Common myeloid progenitor, CD34-positive (primary cell): ENCODE measurements around the gene CA10. TPM values are rescaled to one million over a fixed set of nuclear protein-coding genes. Genes with fewer than 3 reads are reported as not detected.

Experiments
- CTCF ChIA-PET: fragments of 350-600 bp; sonication (Branson Sonifier 250); formaldehyde crosslinking; loops from one replicate; lab custom pipeline; 2021; ENCODE audit warnings: antibody characterized with exemption; lab: Charles Lee
- POLR2A ChIA-PET: fragments of 350-600 bp; sonication (Branson Sonifier 250); formaldehyde crosslinking; loops from one replicate; lab custom pipeline; 2021; ENCODE audit warnings: antibody characterized with exemption; lab: Charles Lee
- DNase-seq, 3 donors: peaks; one replicate each; pipeline versions ENCODE4 v3.0.0 to v3.0.0-alpha.2; 2013
- H3K27ac ChIP-seq, 2 experiments: 1 replicate in 1 of 2; 2 replicates in 1 of 2; pipeline ENCODE4 v1.7.0; 2013; ENCODE audit warnings: inconsistent platforms in 2 of 2, low read length in 2 of 2, mild to moderate bottlenecking in 2 of 2, low read depth in 1 of 2, moderate library complexity in 1 of 2; ENCODE audit not compliant: severe bottlenecking in 2 of 2, insufficient read depth in 1 of 2, poor library complexity in 1 of 2
- H3K27me3 ChIP-seq, 5 experiments: replicated peaks in 2 of 5; 1 replicate in 3 of 5; 2 replicates in 2 of 5; pipeline versions ENCODE4 v1.6.1 to v1.7.0; 2013; ENCODE audit warnings: low read length in 4 of 5, mild to moderate bottlenecking in 2 of 5, moderate library complexity in 2 of 5, inconsistent platforms in 1 of 5; ENCODE audit not compliant: insufficient read depth in 5 of 5, control insufficient read depth in 4 of 5
- H3K36me3 ChIP-seq, 4 experiments: 1 replicate in 2 of 4; 2 replicates in 2 of 4; pipeline versions ENCODE4 v1.6.1 to v1.7.0; 2013; ENCODE audit warnings: low read length in 3 of 4, control low read depth in 1 of 4, mild to moderate bottlenecking in 1 of 4; ENCODE audit not compliant: control insufficient read depth in 4 of 4, insufficient read depth in 4 of 4
- H3K4me1 ChIP-seq, 4 experiments: 1 replicate in 3 of 4; 2 replicates in 1 of 4; pipeline versions ENCODE4 v1.6.1 to v1.7.1; 2013; ENCODE audit warnings: low read length in 3 of 4, mild to moderate bottlenecking in 3 of 4, control low read depth in 1 of 4, inconsistent platforms in 1 of 4, moderate library complexity in 1 of 4; ENCODE audit not compliant: control insufficient read depth in 4 of 4, insufficient read depth in 4 of 4; ENCODE audit errors: control extremely low read depth in 1 of 4
- H3K4me3 ChIP-seq, 7 experiments: 1 replicate in 4 of 7; 2 replicates in 3 of 7; pipeline versions ENCODE4 v1.5.1 to v1.7.0; 2013; ENCODE audit warnings: mild to moderate bottlenecking in 7 of 7, low read length in 6 of 7, moderate library complexity in 6 of 7, inconsistent platforms in 2 of 7, low read depth in 2 of 7, control low read depth in 1 of 7; ENCODE audit not compliant: insufficient read depth in 4 of 7, control insufficient read depth in 1 of 7; ENCODE audit errors: extremely low read depth in 1 of 7
- H3K9me3 ChIP-seq, 5 experiments: 1 replicate in 4 of 5; 2 replicates in 1 of 5; pipeline versions ENCODE4 v1.6.1 to v1.7.1; 2013; ENCODE audit warnings: low read length in 4 of 5, mild to moderate bottlenecking in 2 of 5, inconsistent platforms in 1 of 5, low read depth in 1 of 5, moderate library complexity in 1 of 5; ENCODE audit not compliant: control insufficient read depth in 4 of 5, insufficient read depth in 2 of 5; ENCODE audit errors: control extremely low read depth in 1 of 5
- WGBS: methylation state at CpG from one replicate; pipeline ENCODE4 v1.1.5; 2013; ENCODE audit not compliant: insufficient coverage; 5-methylcytosine and 5-hydroxymethylcytosine counted together
- polyA plus RNA-seq: library from polyadenylated mRNA; unstranded; fragments of 120-200 nt; gene quantifications from one replicate; pipeline ENCODE4 v1.2.1, GENCODE V29; 2013

The CA10 gene
- not detected for polyA plus RNA-seq

GRCh38 chr17:52158450-52159042, at the start of gene CA10:
Gene CA10, minus strand, starts transcription at chr17:52158714.
- POLR2A ChIA-PET, result no interaction called here
- H3K4me3 ChIP-seq, result peak within 1 kb of the TSS in 2 of 7 experiments; percentile 13 to 32

GRCh38 chr17:52207796-52208195, 49.3 kb upstream of the CA10 start:
- no peak overlapping the region for H3K4me3 ChIP-seq
- H3K9me3 ChIP-seq, result peaks cover 0 to 1% (median 0%) of the 10 kb centered on the region in 5 experiments
- H3K36me3 ChIP-seq, result no peaks in the 10 kb centered on the region
- POLR2A ChIA-PET, result no interaction called here
- no peaks in the 10 kb centered on the region for H3K27me3 ChIP-seq
- no CpG with 5 or more reads among the region's 2 CpGs for WGBS
- no peak overlapping the region for H3K27ac ChIP-seq
- H3K4me1 ChIP-seq, result no peaks in the 10 kb centered on the region
- CTCF ChIA-PET, result no interaction called here
- no peak for DNase-seq

More at GRCh38 chr17:52158450-52159042, at the start of gene CA10:
- H3K36me3 ChIP-seq, result no peaks in the 10 kb centered on the region
- H3K4me1 ChIP-seq, result peaks cover 0 to 2% (median 0%) of the 10 kb centered on the region in 4 experiments
- no peak for DNase-seq
- 2% methylated on average over 49 of the region's 52 CpGs for WGBS
- H3K27me3 ChIP-seq, result peaks cover 8 to 69% (median 32%) of the 10 kb centered on the region in 5 experiments
- H3K27ac ChIP-seq, result no peak within 1 kb of the TSS
- H3K9me3 ChIP-seq, result peaks cover 0 to 4% (median 1%) of the 10 kb centered on the region in 5 experiments
- CTCF ChIA-PET, result no interaction called here

GRCh38 chr17:52202520-52203080, 44.1 kb upstream of the CA10 start:
- no CpG with 5 or more reads among the region's 2 CpGs for WGBS
- Histone ChIP-seq H3K36me3 (no peaks in the 10 kb centered on the region), H3K4me1 (no peaks in the 10 kb centered on the region), H3K4me3 (no peak overlapping the region), H3K9me3 (peaks cover 0 to 1% (median 0%) of the 10 kb centered on the region in 5 experiments), H3K27me3 (no peaks in the 10 kb centered on the region), H3K27ac (no peak overlapping the region)
- DNase-seq, result no peak
- POLR2A ChIA-PET, result no interaction called here
- CTCF ChIA-PET, result no interaction called here

GRCh38 chr17:52201767-52202519, 43.4 kb upstream of the CA10 start:
- no peak for DNase-seq
- no peaks in the 10 kb centered on the region for H3K36me3 ChIP-seq
- ChIA-PET CTCF (no interaction called here), POLR2A (no interaction called here)
- H3K27ac ChIP-seq, result no peak overlapping the region
- WGBS, result 9% methylated on average over 1 of the region's 2 CpGs
- no peaks in the 10 kb centered on the region for H3K9me3 ChIP-seq
- no peaks in the 10 kb centered on the region for H3K27me3 ChIP-seq
- H3K4me3 ChIP-seq, result no peak overlapping the region
- no peaks in the 10 kb centered on the region for H3K4me1 ChIP-seq

- ChIA-PET CTCF (no interaction called here), POLR2A (no interaction called here)
- WGBS, result no CpG with 5 or more reads among the region's 2 CpGs
- H3K36me3 ChIP-seq, result no peaks in the 10 kb centered on the region
- DNase-seq, result no peak
- H3K27ac ChIP-seq, result no peak overlapping the region
- no peak overlapping the region for H3K4me3 ChIP-seq
- H3K9me3 ChIP-seq, result no peaks in the 10 kb centered on the region
- no peaks in the 10 kb centered on the region for H3K4me1 ChIP-seq
- no peaks in the 10 kb centered on the region for H3K27me3 ChIP-seq
Measured at GRCh38 chr17:52191491-52191890, 33.0 kb upstream of the CA10 start.

GRCh38 chr17:52181782-52182181, 23.3 kb upstream of the CA10 start:
- WGBS, result 23% methylated on average over 2 of the region's 3 CpGs
- CTCF ChIA-PET, result no interaction called here

GRCh38 chr17:52178012-52178411, 19.5 kb upstream of the CA10 start:
- POLR2A ChIA-PET, result no interaction called here
- no peak for DNase-seq
- Histone ChIP-seq H3K4me1 (no peaks in the 10 kb centered on the region), H3K36me3 (no peaks in the 10 kb centered on the region), H3K27ac (no peak overlapping the region), H3K27me3 (peaks cover 0 to 2% (median 0%) of the 10 kb centered on the region in 5 experiments), H3K4me3 (no peak overlapping the region), H3K9me3 (no peaks in the 10 kb centered on the region)
- 60% methylated on average over 2 of the region's 5 CpGs for WGBS
- CTCF ChIA-PET, result no interaction called here

More at GRCh38 chr17:52181782-52182181, 23.3 kb upstream of the CA10 start:
- Histone ChIP-seq H3K9me3 (no peaks in the 10 kb centered on the region), H3K27ac (no peak overlapping the region), H3K4me1 (no peaks in the 10 kb centered on the region), H3K27me3 (peaks cover 0 to 2% (median 0%) of the 10 kb centered on the region in 5 experiments), H3K36me3 (no peaks in the 10 kb centered on the region), H3K4me3 (no peak overlapping the region)
- no peak for DNase-seq
- POLR2A ChIA-PET, result no interaction called here
